Amygdala (tissue), 56 donors: ENCODE measurements around the gene PGLYRP1.

Experiments
- DNase-seq, 56 donors: peaks; one replicate each; lab custom pipeline; 2025; lab: John Stamatoyannopoulos, UW

The PGLYRP1 gene, protein sequence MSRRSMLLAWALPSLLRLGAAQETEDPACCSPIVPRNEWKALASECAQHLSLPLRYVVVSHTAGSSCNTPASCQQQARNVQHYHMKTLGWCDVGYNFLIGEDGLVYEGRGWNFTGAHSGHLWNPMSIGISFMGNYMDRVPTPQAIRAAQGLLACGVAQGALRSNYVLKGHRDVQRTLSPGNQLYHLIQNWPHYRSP

GRCh38 chr19:46022431-46023310, at the start of gene PGLYRP1:
Gene PGLYRP1 (minus strand): TSS chr19:46023053. CDS start chr19:46023021, 32 bp downstream.
- DNase-seq, result no peak

DNA sequence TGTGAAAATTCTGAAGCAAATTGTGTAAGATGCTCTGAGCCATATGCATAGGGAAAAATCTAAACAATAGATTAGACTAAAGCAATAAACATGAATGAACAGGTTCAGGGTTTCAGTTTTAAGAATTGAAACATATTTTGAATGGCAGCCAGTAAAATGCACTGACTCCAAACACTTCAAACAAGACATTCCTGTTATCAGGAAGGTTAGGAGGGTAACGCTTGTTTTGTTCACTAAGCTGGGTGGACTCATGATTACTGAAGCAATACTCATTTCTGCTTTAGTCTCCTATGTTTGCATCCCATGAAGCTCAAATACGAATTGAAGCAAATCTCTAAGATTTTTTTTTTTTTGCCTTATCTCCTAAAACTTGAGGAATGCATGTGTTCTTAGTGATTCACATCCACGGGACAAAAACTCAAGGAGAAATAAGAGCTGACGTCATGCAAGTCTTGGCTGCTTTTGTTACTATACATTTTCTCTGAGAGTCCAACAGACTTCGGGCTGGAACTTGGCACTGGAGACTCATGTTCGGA, 47.0 kb upstream of the PGLYRP1 start:
- DNase-seq, result no peak

DNA sequence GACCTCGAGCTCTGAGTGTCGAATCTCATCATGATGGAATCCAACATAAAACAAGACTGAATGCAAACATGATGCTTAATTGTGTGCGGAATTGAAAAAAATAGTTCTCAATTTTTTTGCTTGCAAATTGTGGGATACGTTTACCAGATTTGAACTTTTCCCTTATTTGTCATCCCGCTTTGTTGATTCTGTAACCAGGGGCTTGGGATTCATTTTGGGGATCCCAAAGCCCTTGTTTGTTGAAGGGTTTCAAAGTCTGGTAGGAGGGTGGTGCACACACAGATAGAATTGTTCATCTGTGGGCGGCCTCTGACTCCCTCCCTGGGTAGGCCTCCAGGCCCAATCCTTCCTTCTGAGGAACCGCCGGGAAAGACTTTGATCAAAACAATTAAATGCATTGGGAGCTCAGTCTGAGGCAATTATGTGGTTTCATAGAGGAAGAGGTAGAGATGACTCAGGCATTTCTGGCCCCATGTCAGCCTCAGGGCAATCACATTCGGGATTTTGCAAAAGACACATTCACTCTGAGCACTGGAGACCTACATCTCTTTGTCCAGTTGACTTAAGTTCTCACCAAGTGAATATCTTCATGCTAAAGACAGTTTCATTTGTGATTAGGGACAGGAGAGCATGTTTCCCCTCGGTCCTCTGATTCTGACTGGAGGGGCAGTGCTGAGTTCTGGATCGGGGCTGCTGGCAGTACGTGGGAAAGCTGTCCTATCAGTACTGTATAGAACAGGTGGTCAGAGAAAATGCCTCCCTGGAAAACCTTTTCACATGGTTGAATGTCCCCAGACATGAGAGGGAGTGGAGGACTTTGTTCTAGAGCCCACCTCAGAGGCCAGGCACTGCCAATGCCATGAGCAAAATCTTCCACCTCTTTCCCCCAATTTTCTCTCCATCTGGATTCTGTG, 45.7 kb upstream of the PGLYRP1 start:
- DNase-seq, result no peak

- no peak for DNase-seq
Observed at GRCh38 chr19:46067691-46068090, 44.8 kb upstream of the PGLYRP1 start.

- DNase-seq, result no peak
Observed at GRCh38 chr19:46066471-46066870, 43.6 kb upstream of the PGLYRP1 start.

DNA sequence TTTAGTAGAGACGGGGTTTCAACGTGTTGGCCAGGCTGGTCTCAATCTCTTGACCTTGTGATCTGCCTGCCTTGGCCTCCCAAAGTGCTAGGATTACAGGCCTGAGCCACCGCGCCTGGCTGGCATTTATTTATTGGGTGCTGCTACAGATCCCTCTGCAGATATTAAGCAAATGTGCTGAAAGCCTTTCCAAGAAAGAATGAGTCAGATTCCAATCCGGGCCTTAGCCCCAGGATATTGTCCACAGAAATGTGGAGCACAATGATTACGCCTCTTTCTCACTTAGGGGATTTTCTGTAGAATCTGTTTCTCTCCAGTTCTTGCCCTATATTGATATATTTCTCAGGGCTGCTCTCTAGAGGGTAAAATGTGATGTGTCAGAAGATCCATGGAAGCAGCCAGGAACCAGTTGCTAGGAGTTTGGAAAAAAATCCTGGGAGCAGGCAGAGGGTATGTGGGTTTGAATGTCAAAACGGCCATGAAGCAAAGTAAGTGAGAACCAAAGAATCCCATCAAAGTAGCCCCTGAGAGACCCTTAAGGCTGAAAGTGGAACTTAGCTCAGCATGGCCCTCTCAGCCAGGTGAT, 42.7 kb upstream of the PGLYRP1 start:
- peak in 1 of 56 donors; percentile 1 for DNase-seq

DNA sequence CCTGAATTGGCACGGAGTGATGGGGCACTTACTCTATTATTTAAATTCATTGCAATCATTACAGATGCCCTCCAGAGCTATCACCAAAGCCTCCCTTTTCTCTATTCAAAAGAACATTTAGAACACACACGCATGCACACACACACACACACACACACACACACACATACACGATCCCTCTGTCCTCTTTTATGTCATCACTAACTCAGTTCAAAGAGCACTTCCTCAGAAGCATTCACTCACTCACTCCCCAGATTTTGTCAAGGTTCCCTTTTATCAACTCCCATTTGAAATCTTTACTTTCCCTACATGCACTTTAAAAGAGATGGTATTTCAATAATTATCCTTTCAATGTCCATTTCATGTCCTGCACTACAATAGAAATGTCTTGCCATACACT, 40.3 kb upstream of the PGLYRP1 start:
- no peak for DNase-seq

DNA sequence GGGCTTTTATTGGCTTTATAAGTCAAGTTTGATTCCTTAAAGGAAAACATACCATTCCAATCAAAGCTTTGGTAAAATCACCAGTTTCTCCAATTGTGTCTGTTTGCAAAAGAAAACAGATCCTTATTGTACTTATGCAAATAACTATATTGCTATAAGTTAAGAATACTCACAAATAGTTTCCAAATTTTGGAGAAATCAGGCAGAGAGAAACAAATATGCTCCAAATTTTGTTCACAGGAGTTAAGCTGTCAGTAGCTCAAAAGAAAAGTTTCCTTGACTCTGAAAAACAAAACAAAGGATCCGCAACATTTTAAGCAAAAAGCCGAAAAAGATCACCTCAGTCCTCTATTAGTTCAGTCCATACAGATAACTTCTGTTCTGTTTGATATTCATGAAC, 37.2 kb upstream of the PGLYRP1 start:
- DNase-seq, result no peak

DNA sequence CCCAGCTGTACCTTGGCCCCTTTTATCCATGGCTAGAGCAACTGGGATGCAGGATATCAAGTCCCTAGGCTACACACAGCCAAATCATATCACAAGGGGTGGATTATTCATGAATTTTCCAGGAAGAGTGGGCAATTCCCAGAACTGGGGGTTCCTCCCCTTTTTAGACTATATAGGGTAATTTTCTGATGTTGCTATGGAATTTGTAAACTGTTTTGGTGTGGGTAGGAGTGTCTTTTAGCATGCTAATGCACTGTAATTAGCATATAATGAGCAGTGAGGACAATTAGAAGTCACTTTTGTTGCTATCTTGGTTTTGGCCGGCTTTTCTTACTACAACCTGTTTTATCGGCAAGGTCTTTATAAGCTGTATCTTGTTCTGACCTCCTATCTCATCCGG, 35.9 kb upstream of the PGLYRP1 start:
- DNase-seq, result no peak

DNA sequence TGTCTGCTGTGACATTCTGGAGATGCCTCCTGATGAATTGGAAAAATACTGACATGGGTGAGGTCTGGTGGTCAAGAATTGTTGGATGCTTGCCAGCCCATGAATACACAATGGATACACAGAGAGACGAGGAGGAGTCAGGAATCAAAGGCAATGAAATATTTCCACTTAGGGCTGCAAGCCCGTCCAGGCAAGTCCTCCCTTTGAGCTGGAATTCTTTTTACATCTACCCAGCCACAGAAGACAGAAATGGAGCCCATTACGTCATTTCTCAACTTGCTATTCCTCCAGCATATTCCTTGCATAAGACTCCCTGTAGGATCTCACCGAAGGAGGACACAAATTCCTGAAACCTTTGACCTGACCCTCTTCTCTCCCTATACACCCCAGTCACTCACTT, 33.7 kb upstream of the PGLYRP1 start:
- DNase-seq, result no peak

DNA sequence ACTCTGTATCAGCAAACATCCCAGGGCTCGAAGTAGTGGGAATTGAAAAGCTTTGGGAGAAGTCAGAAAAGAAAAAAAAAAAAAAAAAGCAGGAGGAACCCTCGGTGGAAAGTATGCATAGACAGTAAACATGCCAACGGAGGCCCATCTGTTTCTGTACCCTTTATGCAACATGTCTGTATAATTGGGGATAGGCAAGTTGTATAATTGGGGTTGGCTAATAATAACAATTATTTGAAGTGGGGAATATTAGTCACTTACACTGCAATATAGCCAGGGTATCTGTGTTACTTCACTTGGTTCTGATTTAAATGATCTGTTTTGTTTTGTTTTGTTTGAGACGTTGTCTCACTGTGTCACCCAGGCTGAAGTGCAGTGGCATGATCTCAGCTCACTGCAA, 30.0 kb upstream of the PGLYRP1 start:
- no peak for DNase-seq

- DNase-seq, result no peak
Observed at GRCh38 chr19:46049597-46049996, 26.7 kb upstream of the PGLYRP1 start.

- DNase-seq, result no peak
Observed at GRCh38 chr19:46043519-46043918, 20.7 kb upstream of the PGLYRP1 start.

DNA sequence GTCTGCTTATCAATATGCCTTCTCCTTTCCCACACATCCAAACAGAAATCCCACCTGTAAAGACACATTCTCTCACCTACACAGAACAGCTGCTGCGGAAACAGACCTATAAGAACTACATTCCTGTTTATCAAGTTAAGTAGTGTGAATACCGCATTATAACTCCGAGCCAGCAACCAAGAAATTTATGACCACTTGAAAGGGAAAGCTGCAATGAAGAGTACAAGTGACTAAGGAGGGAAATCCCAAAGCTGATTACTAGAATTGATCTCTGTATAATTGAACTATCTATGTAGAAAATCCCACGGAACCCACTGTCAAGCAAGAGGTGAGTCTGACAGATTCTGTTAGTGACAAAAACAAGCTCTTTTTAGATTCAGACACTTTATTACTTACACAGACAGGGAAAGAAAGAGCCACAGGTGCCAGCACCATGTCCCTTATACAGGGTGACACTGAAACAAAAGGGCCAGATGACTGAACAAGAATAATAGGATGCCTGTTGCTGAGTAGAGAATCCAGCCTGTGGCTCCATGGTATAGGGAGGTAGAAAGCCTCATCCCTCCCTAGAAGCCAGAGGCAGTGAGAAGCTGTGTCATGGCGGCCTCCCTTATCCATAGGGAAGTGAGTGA, 19.5 kb upstream of the PGLYRP1 start:
- DNase-seq, result no peak

GRCh38 chr19:46040952-46041500, 18.2 kb upstream of the PGLYRP1 start, which contains the start of gene IGFL4:
Gene IGFL4 (minus strand): TSS chr19:46041002. CDS start chr19:46040962, 40 bp downstream.
- DNase-seq, result no peak

GRCh38 chr19:46040125-46040524, 17.3 kb upstream of the PGLYRP1 start:
- DNase-seq, result no peak

- DNase-seq, result no peak
Observed at GRCh38 chr19:46036744-46037128, 13.9 kb upstream of the PGLYRP1 start.

- DNase-seq, result no peak
Observed at GRCh38 chr19:46035986-46036743, 13.3 kb upstream of the PGLYRP1 start.

DNA sequence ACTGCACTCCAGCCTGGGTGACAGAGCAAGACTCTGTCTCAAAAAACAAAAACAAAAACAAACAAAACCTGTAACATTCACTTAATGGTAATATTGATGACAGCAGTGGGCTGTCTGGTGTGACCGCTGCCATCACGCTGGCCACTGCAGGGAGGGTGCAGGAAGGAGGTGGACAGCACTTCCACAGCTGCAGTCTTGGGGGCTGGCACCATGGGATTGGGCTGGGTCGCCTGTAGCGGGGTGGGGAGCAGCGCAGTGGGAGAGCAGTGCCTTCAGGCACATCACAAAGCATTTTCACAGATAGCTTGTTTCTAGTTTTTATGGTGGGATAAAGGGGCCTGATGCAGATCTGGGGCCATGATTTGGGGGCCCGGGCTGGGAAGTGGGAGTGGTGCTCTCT, 12.7 kb upstream of the PGLYRP1 start:
- DNase-seq, result no peak
